OCI-LY3 (cell line): Measurements from ENCODE around the gene PTCHD4.

Experiments used
- EZH2phosphoT487 ChIP-seq: fragments of 200-600 bp; shearing (Covaris generic); IDR thresholded peaks from 2 replicates; pipeline ENCODE4 v1.6.1; 2018; ENCODE audit warnings: antibody characterized with exemption, mixed run types, low read depth
- TF ChIP-seq, protein P1 (sequence below): fragments of 200-600, 300-600 bp; sonication (generic); IDR thresholded peaks from 2 replicates; pipeline ENCODE4 v1.5.1; 2014; ENCODE audit warnings: antibody characterized with exemption, low read length, low read depth

DNA sequence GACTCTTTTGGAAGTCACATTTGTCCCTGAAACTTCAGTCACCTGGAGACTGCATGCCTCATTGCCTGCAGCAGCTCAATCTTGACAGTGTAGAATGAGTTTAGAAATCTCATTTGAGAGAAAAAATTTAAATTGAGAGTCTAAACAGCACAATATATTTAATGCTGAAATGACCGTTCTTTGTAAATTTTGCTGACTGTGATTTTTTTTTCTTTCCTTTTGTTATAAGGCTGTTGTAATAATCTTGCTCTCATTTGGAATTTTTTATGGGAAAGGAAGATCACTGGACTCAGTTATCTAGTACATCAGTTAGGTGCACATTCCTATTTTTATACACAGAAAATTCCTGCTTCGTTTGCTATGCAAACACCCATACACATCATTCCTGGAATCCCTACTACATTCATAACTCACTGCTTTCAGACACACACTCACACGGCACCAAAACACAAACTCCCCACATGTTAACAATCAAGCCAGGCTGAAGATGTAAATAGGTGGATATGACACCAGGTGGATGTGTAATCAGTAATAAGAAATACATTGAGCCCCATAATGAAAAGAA, 43.8 kb downstream of the PTCHD4 start:
- TF ChIP-seq, protein P1, sequence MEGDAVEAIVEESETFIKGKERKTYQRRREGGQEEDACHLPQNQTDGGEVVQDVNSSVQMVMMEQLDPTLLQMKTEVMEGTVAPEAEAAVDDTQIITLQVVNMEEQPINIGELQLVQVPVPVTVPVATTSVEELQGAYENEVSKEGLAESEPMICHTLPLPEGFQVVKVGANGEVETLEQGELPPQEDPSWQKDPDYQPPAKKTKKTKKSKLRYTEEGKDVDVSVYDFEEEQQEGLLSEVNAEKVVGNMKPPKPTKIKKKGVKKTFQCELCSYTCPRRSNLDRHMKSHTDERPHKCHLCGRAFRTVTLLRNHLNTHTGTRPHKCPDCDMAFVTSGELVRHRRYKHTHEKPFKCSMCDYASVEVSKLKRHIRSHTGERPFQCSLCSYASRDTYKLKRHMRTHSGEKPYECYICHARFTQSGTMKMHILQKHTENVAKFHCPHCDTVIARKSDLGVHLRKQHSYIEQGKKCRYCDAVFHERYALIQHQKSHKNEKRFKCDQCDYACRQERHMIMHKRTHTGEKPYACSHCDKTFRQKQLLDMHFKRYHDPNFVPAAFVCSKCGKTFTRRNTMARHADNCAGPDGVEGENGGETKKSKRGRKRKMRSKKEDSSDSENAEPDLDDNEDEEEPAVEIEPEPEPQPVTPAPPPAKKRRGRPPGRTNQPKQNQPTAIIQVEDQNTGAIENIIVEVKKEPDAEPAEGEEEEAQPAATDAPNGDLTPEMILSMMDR = no peak
- no peak for TF ChIP-seq EZH2phosphoT487
